ENCODE measurements around the gene ENO1.

The ENO1 gene

GRCh38 chr1:8870103-8870502 lies 8.4 kb downstream of the ENO1 start:
- no peak for DNase-seq

DNA sequence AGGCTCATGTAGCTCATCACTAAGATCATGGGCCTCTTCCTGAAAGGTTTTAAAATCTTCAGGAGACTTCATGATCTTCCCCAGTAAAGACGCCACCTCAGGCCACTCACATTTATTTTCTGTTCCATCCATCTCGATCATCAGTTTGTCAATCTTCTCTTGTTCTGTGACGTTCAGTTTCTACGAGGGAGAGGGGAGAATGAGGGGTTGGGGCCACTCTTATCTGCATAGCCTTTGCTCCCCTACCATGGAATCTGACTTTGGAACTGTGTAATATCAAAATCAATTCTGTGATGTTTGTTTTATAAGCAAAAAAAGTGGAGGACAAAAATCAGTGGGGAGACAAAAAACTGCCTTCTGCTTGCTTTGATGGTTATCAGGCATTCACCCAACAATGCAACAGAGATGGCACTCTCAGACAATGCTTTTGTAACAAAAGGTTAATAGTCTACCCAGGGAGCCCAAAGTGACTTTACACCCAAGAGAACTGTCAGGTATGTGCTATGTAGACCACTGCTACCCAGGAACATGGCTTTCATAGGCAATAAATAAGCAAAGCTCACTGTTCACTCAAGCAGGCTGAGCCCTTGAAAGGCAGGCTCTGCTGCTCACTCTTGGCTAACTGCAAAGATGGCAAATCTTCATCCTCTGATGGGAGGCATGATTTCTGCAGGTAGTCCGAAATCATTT lies 10.5 kb downstream of the ENO1 start:
- no peak for DNase-seq

GRCh38 chr1:8866792-8867415 lies 11.6 kb downstream of the ENO1 start:
- DNase-seq = no peak

GRCh38 chr1:8866173-8866791 lies 12.2 kb downstream of the ENO1 start:
- no peak for DNase-seq

- no peak for DNase-seq
Measured at GRCh38 chr1:8864713-8865344, 13.7 kb downstream of the ENO1 start.

DNA sequence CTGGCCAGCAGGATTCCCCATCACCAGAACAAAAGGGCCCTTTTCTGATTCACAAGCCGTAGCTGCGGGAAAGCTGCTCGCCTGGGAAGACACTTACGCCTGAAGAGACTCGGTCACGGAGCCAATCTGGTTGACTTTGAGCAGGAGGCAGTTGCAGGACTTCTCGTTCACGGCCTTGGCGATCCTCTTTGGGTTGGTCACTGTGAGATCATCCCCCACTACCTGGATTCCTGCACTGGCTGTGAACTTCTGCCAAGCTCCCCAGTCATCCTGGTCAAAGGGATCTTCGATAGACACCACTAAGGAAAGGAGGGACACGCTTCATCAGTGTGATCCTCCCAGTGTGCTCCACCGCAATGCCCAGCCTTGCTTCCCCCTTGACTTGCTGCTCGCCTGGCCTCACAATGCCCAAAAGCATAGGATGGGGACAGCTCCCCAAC lies 14.7 kb downstream of the ENO1 start:
- no peak for DNase-seq

DNA sequence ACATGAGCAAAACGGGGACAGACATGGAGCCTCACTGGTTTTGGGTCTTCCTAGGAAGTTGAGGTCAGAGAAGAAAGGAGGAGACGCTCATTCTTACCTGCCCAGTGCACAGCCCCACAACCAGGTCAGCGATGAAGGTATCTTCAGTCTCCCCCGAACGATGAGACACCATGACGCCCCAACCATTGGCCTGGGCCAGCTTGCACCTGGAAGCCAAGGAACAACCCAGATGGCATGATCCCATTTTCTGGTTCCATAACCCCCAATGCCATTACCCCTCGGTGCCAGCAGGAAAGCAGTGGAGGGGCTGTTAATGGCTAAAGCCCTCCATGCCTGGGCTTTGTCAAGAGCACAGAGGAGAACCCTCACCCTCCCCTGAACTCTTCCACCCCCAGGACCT lies 15.3 kb downstream of the ENO1 start:
- no peak for DNase-seq

DNA sequence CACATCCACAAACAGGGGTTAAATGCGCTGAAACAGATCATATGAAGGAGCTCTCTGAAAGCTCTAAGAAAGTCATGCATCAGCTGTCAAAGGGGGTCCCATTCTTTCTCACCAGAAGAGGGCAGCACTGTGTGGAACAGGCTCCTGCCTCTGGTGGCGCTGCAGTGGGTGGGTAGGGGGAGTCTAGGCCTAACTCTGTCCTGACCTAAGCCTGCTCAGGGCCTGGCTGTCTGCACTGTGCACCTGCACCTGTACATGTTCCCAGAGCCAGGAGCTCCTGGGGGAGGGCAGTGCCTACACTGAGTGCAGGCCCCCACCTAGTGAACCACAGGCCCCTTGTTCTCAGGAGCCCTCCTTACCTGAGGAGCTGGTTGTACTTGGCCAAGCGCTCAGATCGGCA lies 16.0 kb downstream of the ENO1 start:
- DNase-seq = peak; percentile 49

- DNase-seq = no peak
Measured at GRCh38 chr1:8860738-8861516, 17.6 kb downstream of the ENO1 start.

- peak; percentile 77 for DNase-seq
Measured at GRCh38 chr1:8858888-8859706, 19.4 kb downstream of the ENO1 start.

- DNase-seq = no peak
Measured at GRCh38 chr1:8858112-8858668, 20.3 kb downstream of the ENO1 start.

GRCh38 chr1:8856689-8857412 lies 21.6 kb downstream of the ENO1 start:
- no peak for DNase-seq

DNA sequence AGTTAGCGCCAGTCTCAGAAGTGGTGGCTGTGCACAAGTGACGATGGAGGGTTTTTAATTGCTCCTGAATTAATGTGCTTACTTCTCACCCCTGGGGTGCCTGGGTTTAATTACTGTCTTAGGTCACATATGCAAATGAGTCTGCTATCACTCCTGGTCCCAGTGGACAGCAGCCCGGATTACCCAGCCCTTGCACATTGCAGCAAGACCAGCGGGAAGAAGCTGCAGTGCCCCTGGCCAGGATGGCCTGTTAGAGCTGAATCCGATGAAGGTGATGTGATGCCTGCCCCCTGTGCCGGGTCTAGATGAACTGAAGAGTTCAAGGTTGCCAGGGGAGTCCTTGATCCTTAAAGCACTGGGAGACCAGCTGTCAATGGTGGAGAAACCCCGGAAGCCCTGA lies 24.2 kb downstream of the ENO1 start:
- no peak for DNase-seq

GRCh38 chr1:8851060-8851459 lies 27.4 kb downstream of the ENO1 start:
- no peak for DNase-seq

DNA sequence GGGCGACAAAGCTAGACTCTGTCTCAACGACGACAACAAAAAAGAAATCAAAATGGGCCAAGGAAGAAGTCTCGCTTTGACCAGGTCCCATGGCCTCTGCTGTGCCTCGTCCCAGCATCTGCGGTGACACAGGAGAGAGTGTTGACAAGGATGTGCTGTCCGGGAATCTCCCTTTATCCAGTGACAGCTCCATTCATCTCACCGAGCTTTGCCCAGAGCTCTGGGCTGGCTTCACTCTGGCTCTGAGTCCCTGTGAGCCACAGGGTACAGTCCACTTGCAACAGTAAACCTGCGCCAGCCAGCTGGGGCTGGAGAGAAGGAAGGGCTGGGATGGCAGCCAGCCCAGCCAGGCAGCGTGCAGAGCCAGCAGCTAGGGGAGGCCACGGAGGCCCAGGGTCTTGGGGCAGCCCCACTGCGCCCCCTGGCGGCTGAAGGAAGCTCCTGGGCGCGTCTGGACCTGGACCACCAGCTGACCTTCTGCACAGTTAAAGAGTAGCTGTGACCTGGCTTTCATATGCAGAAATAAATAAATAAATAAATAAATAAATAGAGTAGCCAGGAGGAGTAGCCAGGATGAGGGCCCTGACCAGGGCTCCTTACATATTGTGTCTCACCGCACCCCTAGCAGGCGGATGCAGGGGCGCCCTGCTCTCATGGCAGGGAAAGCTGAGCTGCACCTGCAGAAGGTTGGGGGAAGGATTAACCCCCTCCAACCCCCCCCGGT lies 29.7 kb downstream of the ENO1 start:
- peak; percentile 98 for DNase-seq

GRCh38 chr1:8847990-8848389 lies 30.5 kb downstream of the ENO1 start:
- DNase-seq = peak; percentile 87

- no peak for DNase-seq
Measured at GRCh38 chr1:8846263-8846662, 32.2 kb downstream of the ENO1 start.

DNA sequence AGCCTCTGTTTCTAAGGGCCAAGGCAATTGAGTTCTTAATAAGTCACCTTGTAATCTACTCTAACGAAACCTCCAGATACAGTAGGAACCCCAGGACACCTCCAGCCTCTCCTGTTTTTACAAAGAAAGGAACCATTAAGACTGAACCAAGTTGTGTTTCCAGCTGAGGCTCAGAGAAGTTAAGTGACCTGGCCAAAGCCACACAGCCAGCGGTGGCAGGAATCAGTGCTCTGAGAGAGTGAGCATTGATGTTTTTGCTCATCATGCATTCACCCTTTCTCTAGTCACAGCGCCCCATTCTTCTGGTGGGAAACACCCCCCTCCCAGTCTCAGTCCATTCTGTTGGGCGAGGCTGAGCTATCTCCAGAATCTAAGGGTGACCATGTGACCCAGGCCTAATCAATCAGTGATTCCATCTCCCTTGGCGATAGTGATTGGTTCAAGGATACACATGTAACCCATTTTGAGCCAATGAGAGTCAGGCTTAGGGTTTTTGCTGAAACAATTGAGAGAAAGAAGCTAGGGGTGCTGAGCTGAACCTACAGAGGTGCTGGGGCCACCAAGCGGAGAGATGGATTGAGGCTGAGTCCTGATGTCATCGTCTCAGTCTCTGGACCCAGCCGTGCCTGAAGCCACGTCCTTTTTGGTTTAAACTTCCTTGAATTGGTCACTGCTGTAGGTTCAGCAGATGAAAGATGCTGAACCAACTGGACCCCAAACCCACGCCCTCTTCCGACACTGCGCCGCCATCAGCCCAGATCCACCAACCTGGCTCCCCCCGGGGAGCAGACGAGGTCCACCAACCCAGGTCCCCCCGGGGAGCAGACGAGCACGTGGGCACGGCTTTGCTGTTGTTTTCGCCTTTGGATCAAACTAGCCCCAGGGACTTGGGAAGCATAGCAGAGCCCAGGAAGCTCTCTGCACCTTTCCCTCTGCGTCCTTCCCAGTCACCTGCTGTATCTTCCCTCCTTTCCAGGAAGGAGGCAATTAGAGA lies 33.1 kb downstream of the ENO1 start:
- DNase-seq = no peak

GRCh38 chr1:8844501-8845006 lies 33.9 kb downstream of the ENO1 start:
- no peak for DNase-seq

All from DMS53 (cell line).